WTC11 (cell line): ENCODE data around the gene CREBBP. TPM values are rescaled to one million over a fixed set of nuclear protein-coding genes. Genes with fewer than 3 reads are reported as not detected.

ENCODE experiments used
- ATAC-seq: fragments of 200-7000 bp; cut with Tn5 transposase; 2 replicates; pipeline ENCODE4 v1.10.0; 2021; ENCODE audit warnings: mild to moderate bottlenecking, moderate library complexity
- CTCF ChIA-PET: fragments of 300-600 bp; sonication (Branson Sonifier 250); formaldehyde crosslinking; loops from one replicate; lab custom pipeline; 2021; ENCODE audit warnings: antibody characterized with exemption; lab: Charles Lee
- POLR2A ChIA-PET: fragments of 350-600 bp; sonication (Branson Sonifier 250); formaldehyde crosslinking; loops from one replicate; lab custom pipeline; 2021; ENCODE audit warnings: antibody characterized with exemption; lab: Charles Lee
- DNase-seq: peaks from one replicate; pipeline ENCODE4 v3.0.0; 2021; ENCODE audit warnings: low spot score
- H3K27ac Mint-ChIP-seq: 2 replicates; pipeline ENCODE4 v1.8.0; 2021; ENCODE audit warnings: mixed read lengths
- H3K27me3 Mint-ChIP-seq: 2 replicates; pipeline ENCODE4 v1.8.0; 2021; ENCODE audit warnings: low read depth, mild to moderate bottlenecking, moderate library complexity, mixed read lengths
- H3K36me3 Mint-ChIP-seq: 2 replicates; pipeline ENCODE4 v1.8.0; 2021; ENCODE audit warnings: mixed read lengths
- H3K4me1 Mint-ChIP-seq: 2 replicates; pipeline ENCODE4 v1.8.0; 2022; ENCODE audit warnings: mixed read lengths
- H3K4me3 Mint-ChIP-seq: 2 replicates; pipeline ENCODE4 v1.8.0; 2021; ENCODE audit warnings: mild to moderate bottlenecking, moderate library complexity, mixed read lengths
- H3K9me3 Mint-ChIP-seq: 2 replicates; pipeline ENCODE4 v1.8.0; 2021; ENCODE audit warnings: mixed read lengths
- FOXK1 ChIP-seq: sonication (generic); formaldehyde crosslinking; IDR thresholded peaks from 2 replicates; pipeline ENCODE4 v1.8.0; 2022; ENCODE audit warnings: mild to moderate bottlenecking, moderate library complexity, missing genetic modification reagents
- GABPB1 ChIP-seq: sonication (generic); formaldehyde crosslinking; IDR thresholded peaks from 2 replicates; pipeline ENCODE4 v1.8.1; 2023; ENCODE audit warnings: mild to moderate bottlenecking, missing genetic modification reagents
- GRHL2 ChIP-seq: fragments of 250-450 bp; sonication (Bioruptor Pico); IDR thresholded peaks from 2 replicates; pipeline ENCODE4 v1.8.0; 2022; ENCODE audit warnings: mild to moderate bottlenecking, moderate library complexity; ENCODE audit not compliant: insufficient replicate concordance, severe bottlenecking
- HMGA2 ChIP-seq: fragments of 250-450 bp; sonication (Bioruptor Pico); IDR thresholded peaks from 2 replicates; pipeline ENCODE4 v1.4.0; 2021; ENCODE audit warnings: mild to moderate bottlenecking, moderate library complexity
- KAT7 ChIP-seq: sonication (generic); formaldehyde crosslinking; IDR thresholded peaks from 2 replicates; pipeline ENCODE4 v1.8.1; 2023; ENCODE audit warnings: missing genetic modification reagents, mild to moderate bottlenecking, borderline replicate concordance
- MLX ChIP-seq: sonication (generic); formaldehyde crosslinking; IDR thresholded peaks from 2 replicates; pipeline ENCODE4 v1.8.1; 2023; ENCODE audit warnings: mild to moderate bottlenecking, missing genetic modification reagents, moderate library complexity
- MYBL2 ChIP-seq: sonication (generic); formaldehyde crosslinking; IDR thresholded peaks from 2 replicates; pipeline ENCODE4 v1.8.1; 2023; ENCODE audit warnings: mild to moderate bottlenecking, moderate library complexity, missing genetic modification reagents
- NR1H2 ChIP-seq: sonication (generic); formaldehyde crosslinking; IDR thresholded peaks from 2 replicates; pipeline ENCODE4 v1.9.0; 2021; ENCODE audit warnings: mild to moderate bottlenecking, moderate library complexity, missing genetic modification reagents
- NR2C2 ChIP-seq: sonication (generic); formaldehyde crosslinking; IDR thresholded peaks from 2 replicates; pipeline ENCODE4 v1.8.0; 2022; ENCODE audit warnings: mild to moderate bottlenecking, missing genetic modification reagents
- SMAD4 ChIP-seq: sonication (generic); formaldehyde crosslinking; IDR thresholded peaks from 2 replicates; pipeline ENCODE4 v1.8.0; 2022; ENCODE audit warnings: mild to moderate bottlenecking, missing genetic modification reagents
- SP1 ChIP-seq: sonication (generic); formaldehyde crosslinking; conservative IDR thresholded peaks from 2 replicates; pipeline ENCODE4 v1.8.1; 2022; ENCODE audit warnings: missing genetic modification reagents
- TEAD1 ChIP-seq: sonication (generic); formaldehyde crosslinking; IDR thresholded peaks from 2 replicates; pipeline ENCODE4 v1.8.0; 2022; ENCODE audit warnings: mild to moderate bottlenecking, missing genetic modification reagents
- ZMAT4 ChIP-seq: fragments of 250-450 bp; sonication (Bioruptor Pico); IDR thresholded peaks from 2 replicates; pipeline ENCODE4 v1.9.0; 2021; ENCODE audit warnings: mild to moderate bottlenecking
- ZNF671 ChIP-seq: fragments of 250-450 bp; sonication (Bioruptor Pico); IDR thresholded peaks from 2 replicates; pipeline ENCODE4 v1.8.0; 2021; ENCODE audit warnings: mild to moderate bottlenecking
- total RNA-seq: library from RNA; stranded (reverse); gene quantifications from 3 replicates; pipeline ENCODE4 v1.2.3, GENCODE V29; 2021
- TF ChIP-seq, protein P1 (sequence below): sonication (generic); formaldehyde crosslinking; IDR thresholded peaks from 2 replicates; pipeline ENCODE4 v1.8.0; 2022; ENCODE audit warnings: missing genetic modification reagents
- TF ChIP-seq, protein P2 (sequence below): sonication (generic); formaldehyde crosslinking; IDR thresholded peaks from 2 replicates; pipeline ENCODE4 v1.8.1; 2022; ENCODE audit warnings: low read depth, mild to moderate bottlenecking, moderate library complexity, missing genetic modification reagents, borderline replicate concordance
- TF ChIP-seq, protein P3 (sequence below): fragments of 200-600 bp; IDR thresholded peaks from 2 replicates; pipeline ENCODE4 v1.8.0; 2022; ENCODE audit warnings: antibody characterized with exemption
- TF ChIP-seq, protein P4 (sequence below): fragments of 250-450 bp; sonication (Bioruptor Pico); conservative IDR thresholded peaks from 2 replicates; pipeline ENCODE4 v1.9.0; 2021; ENCODE audit warnings: mild to moderate bottlenecking
- TF ChIP-seq, protein P5 (sequence below): sonication (generic); formaldehyde crosslinking; conservative IDR thresholded peaks from 2 replicates; pipeline ENCODE4 v1.8.1; 2023; ENCODE audit warnings: mild to moderate bottlenecking, low read depth, missing genetic modification reagents, moderate library complexity

The CREBBP gene
- total RNA-seq, 1 experiment from 2014 or later: 49.6 TPM

DNA sequence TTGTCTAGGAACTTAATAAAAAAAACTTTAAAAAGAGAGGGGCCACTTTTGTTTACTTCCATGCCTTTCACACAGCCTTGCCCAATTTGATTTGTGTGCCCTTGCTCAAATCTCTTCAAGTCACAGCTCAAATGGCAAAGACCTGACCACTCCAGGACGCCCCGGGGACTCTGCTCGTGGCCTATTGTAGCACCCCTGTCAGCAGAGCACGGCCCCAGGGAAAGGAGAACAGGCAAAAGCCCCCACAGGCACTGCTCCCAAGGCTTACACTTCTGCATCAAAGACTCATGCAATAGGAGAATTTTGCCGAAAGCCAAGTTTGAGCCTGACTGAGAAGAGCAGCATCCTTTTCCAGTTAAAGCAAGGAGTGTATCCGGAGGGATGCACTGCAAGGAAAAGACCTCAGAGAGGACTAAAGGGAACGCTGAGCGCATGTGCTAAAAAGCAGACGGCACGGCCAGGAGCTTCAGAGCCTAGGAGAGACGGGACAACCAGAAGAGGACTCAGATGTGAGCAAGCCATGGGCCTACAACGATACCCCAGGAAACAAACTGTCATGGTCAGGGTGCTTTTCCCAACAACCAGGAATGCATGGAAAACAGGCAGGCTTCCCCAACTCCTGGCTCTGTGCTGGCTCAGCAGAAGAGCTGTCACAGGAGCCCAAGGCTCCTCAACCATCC is 8.2 kb downstream of the CREBBP start (continued):
- TF ChIP-seq, protein P1, sequence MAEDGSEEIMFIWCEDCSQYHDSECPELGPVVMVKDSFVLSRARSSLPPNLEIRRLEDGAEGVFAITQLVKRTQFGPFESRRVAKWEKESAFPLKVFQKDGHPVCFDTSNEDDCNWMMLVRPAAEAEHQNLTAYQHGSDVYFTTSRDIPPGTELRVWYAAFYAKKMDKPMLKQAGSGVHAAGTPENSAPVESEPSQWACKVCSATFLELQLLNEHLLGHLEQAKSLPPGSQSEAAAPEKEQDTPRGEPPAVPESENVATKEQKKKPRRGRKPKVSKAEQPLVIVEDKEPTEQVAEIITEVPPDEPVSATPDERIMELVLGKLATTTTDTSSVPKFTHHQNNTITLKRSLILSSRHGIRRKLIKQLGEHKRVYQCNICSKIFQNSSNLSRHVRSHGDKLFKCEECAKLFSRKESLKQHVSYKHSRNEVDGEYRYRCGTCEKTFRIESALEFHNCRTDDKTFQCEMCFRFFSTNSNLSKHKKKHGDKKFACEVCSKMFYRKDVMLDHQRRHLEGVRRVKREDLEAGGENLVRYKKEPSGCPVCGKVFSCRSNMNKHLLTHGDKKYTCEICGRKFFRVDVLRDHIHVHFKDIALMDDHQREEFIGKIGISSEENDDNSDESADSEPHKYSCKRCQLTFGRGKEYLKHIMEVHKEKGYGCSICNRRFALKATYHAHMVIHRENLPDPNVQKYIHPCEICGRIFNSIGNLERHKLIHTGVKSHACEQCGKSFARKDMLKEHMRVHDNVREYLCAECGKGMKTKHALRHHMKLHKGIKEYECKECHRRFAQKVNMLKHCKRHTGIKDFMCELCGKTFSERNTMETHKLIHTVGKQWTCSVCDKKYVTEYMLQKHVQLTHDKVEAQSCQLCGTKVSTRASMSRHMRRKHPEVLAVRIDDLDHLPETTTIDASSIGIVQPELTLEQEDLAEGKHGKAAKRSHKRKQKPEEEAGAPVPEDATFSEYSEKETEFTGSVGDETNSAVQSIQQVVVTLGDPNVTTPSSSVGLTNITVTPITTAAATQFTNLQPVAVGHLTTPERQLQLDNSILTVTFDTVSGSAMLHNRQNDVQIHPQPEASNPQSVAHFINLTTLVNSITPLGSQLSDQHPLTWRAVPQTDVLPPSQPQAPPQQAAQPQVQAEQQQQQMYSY (CRISPR knock-in tag): no peak
- TF ChIP-seq GABPB1 (CRISPR knock-in tag) (no peak), MLX (CRISPR knock-in tag) (no peak), GRHL2 (CRISPR knock-in tag) (no peak), FOXK1 (CRISPR knock-in tag) (no peak), ZNF671 (no peak), MYBL2 (CRISPR knock-in tag) (no peak)
- TF ChIP-seq, protein P2, sequence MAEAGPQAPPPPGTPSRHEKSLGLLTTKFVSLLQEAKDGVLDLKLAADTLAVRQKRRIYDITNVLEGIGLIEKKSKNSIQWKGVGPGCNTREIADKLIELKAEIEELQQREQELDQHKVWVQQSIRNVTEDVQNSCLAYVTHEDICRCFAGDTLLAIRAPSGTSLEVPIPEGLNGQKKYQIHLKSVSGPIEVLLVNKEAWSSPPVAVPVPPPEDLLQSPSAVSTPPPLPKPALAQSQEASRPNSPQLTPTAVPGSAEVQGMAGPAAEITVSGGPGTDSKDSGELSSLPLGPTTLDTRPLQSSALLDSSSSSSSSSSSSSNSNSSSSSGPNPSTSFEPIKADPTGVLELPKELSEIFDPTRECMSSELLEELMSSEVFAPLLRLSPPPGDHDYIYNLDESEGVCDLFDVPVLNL (CRISPR knock-in tag): no peak
- TF ChIP-seq, protein P3, sequence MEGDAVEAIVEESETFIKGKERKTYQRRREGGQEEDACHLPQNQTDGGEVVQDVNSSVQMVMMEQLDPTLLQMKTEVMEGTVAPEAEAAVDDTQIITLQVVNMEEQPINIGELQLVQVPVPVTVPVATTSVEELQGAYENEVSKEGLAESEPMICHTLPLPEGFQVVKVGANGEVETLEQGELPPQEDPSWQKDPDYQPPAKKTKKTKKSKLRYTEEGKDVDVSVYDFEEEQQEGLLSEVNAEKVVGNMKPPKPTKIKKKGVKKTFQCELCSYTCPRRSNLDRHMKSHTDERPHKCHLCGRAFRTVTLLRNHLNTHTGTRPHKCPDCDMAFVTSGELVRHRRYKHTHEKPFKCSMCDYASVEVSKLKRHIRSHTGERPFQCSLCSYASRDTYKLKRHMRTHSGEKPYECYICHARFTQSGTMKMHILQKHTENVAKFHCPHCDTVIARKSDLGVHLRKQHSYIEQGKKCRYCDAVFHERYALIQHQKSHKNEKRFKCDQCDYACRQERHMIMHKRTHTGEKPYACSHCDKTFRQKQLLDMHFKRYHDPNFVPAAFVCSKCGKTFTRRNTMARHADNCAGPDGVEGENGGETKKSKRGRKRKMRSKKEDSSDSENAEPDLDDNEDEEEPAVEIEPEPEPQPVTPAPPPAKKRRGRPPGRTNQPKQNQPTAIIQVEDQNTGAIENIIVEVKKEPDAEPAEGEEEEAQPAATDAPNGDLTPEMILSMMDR: no peak

DNA sequence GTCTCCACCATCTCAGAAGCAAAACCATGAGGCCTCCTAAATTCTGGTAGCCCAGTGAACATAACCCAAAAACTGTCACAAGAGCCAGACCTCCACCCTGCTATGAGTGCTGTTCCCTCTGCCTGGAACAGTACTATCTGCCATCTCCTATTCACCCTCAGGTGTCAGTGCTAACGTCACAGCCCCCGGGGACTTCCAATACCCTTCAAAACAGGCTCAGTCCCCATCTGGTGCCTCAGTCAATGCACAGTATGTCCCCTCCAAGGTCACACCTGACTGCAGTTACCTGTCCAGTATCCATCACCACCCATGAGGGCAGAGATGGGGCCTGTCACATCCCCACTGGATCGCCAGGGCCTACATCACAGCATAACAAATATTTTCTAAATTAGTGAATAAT is 11.5 kb downstream of the CREBBP start:
- ChIA-PET CTCF (no interaction called here), POLR2A (no interaction called here)
- Mint-ChIP-seq H3K36me3 (no peaks in the 10 kb centered on the region), H3K27ac (no peak overlapping the region; the same call in 1 of the 2 replicates), H3K4me1 (peaks cover 70% of the 10 kb centered on the region), H3K27me3 (no peaks in the 10 kb centered on the region), H3K4me3 (no peak overlapping the region), H3K9me3 (no peaks in the 10 kb centered on the region)
- ATAC-seq (no peak), DNase-seq (no peak)
- no peak for TF ChIP-seq SP1
- TF ChIP-seq NR2C2 (CRISPR knock-in tag): no peak
- no peak for TF ChIP-seq KAT7
- no peak for TF ChIP-seq NR1H2 (CRISPR knock-in tag)
- TF ChIP-seq ZMAT4 (CRISPR knock-in tag): no peak
- no peak for TF ChIP-seq SMAD4
- TF ChIP-seq TEAD1 (CRISPR knock-in tag): no peak
- TF ChIP-seq, protein P4, sequence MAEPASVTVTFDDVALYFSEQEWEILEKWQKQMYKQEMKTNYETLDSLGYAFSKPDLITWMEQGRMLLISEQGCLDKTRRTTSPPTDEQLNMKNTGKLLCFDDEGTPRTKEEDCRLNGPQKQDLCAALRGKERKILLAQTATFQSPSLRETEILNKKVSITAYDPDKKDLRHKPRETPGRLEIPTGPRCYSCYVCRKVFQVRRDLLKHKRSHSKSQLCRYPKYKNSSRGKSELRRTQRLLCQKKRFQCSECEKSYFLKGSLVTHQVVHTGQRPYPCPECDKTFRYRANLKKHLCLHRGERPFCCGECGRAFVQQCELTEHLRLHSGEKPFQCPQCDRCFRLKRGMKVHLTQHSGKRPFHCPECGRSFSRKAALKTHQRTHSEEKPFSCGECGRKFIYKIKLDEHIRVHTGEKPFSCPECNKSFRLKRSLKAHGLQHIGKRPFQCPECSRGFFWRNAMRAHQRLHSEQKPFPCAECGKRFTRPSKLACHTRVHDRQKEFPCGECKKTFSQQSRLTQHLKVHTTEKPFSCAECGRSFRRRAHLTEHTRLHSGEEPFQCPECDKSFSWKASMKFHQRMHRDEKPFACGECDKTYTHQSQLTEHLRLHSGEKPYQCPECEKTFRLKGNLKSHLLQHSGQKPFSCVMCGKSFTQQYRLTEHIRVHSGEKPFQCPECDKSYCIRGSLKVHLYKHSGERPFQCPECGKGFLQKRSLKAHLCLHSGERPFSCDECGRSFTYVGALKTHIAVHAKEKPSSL (CRISPR knock-in tag): no peak
- TF ChIP-seq, protein P5, sequence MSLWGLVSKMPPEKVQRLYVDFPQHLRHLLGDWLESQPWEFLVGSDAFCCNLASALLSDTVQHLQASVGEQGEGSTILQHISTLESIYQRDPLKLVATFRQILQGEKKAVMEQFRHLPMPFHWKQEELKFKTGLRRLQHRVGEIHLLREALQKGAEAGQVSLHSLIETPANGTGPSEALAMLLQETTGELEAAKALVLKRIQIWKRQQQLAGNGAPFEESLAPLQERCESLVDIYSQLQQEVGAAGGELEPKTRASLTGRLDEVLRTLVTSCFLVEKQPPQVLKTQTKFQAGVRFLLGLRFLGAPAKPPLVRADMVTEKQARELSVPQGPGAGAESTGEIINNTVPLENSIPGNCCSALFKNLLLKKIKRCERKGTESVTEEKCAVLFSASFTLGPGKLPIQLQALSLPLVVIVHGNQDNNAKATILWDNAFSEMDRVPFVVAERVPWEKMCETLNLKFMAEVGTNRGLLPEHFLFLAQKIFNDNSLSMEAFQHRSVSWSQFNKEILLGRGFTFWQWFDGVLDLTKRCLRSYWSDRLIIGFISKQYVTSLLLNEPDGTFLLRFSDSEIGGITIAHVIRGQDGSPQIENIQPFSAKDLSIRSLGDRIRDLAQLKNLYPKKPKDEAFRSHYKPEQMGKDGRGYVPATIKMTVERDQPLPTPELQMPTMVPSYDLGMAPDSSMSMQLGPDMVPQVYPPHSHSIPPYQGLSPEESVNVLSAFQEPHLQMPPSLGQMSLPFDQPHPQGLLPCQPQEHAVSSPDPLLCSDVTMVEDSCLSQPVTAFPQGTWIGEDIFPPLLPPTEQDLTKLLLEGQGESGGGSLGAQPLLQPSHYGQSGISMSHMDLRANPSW (CRISPR knock-in tag): no peak
- TF ChIP-seq, protein P1 (CRISPR knock-in tag): no peak
- no peak for TF ChIP-seq HMGA2 (CRISPR knock-in tag)
